ENCODE results near the gene SFN.

SFN gene

GRCh38 chr1:26856181-26856580, 6.8 kb upstream of the SFN start:
- Histone ChIP-seq H3K36me3 (ENCODE audit: control insufficient read depth, low read length) (peaks cover 30% of the 10 kb centered on the region), H3K27ac (ENCODE audit: low read depth, low read length) (no peak overlapping the region), H3K27me3 (ENCODE audit: control insufficient read depth, low read length) (no peaks in the 10 kb centered on the region), H3K4me2 (ENCODE audit: low read length) (no peak overlapping the region), H3K9me2 (replicated peaks; ENCODE audit: control insufficient read depth, low read length) (no peaks in the 10 kb centered on the region), H3K9me3 (ENCODE audit: control insufficient read depth, insufficient read depth, low read length) (no peaks in the 10 kb centered on the region), H3K79me2 (ENCODE audit: control insufficient read depth, low read length) (no peaks in the 10 kb centered on the region), H3F3A (ENCODE audit: control insufficient read depth, insufficient read depth) (peaks cover 5% of the 10 kb centered on the region; the same call in 1 of the 2 replicates), H3K4me3 (ENCODE audit: low read length) (no peak overlapping the region), H3K4me1 (ENCODE audit: control insufficient read depth, low read length) (no peaks in the 10 kb centered on the region), H4K20me1 (ENCODE audit: control insufficient read depth, insufficient read depth, low read depth, low read length) (no peaks in the 10 kb centered on the region)
- TF ChIP-seq CTCF (IDR thresholded peaks at IDR 0.05; ENCODE audit: low read depth, low read length, poor library complexity, severe bottlenecking), result no peak
- no peak for TF ChIP-seq EZH2phosphoT487 (IDR thresholded peaks at IDR 0.05; ENCODE audit: borderline replicate concordance, low read length)

GRCh38 chr1:26856604-26857469, 6.1 kb upstream of the SFN start:
- Histone ChIP-seq H3K36me3 (ENCODE audit: control insufficient read depth, low read length) (peaks cover 23% of the 10 kb centered on the region), H3K79me2 (ENCODE audit: control insufficient read depth, low read length) (no peaks in the 10 kb centered on the region), H4K20me1 (ENCODE audit: control insufficient read depth, insufficient read depth, low read depth, low read length) (no peaks in the 10 kb centered on the region), H3K4me2 (ENCODE audit: low read length) (no peak overlapping the region), H3K9me2 (replicated peaks; ENCODE audit: control insufficient read depth, low read length) (no peaks in the 10 kb centered on the region), H3K27me3 (ENCODE audit: control insufficient read depth, low read length) (no peaks in the 10 kb centered on the region), H3F3A (ENCODE audit: control insufficient read depth, insufficient read depth) (peaks cover 5% of the 10 kb centered on the region; the same call in 1 of the 2 replicates), H3K27ac (ENCODE audit: low read depth, low read length) (no peak overlapping the region), H3K4me3 (ENCODE audit: low read length) (no peak overlapping the region), H3K4me1 (ENCODE audit: control insufficient read depth, low read length) (no peaks in the 10 kb centered on the region), H3K9me3 (ENCODE audit: control insufficient read depth, insufficient read depth, low read length) (no peaks in the 10 kb centered on the region)
- TF ChIP-seq EZH2phosphoT487 (IDR thresholded peaks at IDR 0.05; ENCODE audit: borderline replicate concordance, low read length), result no peak
- no peak for TF ChIP-seq CTCF (IDR thresholded peaks at IDR 0.05; ENCODE audit: low read depth, low read length, poor library complexity, severe bottlenecking)

- no peaks in the 10 kb centered on the region for H3K27me3 ChIP-seq (ENCODE audit: control insufficient read depth, low read length)
- no peak overlapping the region for H3K4me2 ChIP-seq (ENCODE audit: low read length)
- H3F3A ChIP-seq (ENCODE audit: control insufficient read depth, insufficient read depth), result peaks cover 5% of the 10 kb centered on the region; the same call in 1 of the 2 replicates
- TF ChIP-seq EZH2phosphoT487 (IDR thresholded peaks at IDR 0.05; ENCODE audit: borderline replicate concordance, low read length) (no peak), CTCF (IDR thresholded peaks at IDR 0.05; ENCODE audit: low read depth, low read length, poor library complexity, severe bottlenecking) (no peak)
- no peak overlapping the region for H3K27ac ChIP-seq (ENCODE audit: low read depth, low read length)
- no peaks in the 10 kb centered on the region for H4K20me1 ChIP-seq (ENCODE audit: control insufficient read depth, insufficient read depth, low read depth, low read length)
- peaks cover 16% of the 10 kb centered on the region for H3K36me3 ChIP-seq (ENCODE audit: control insufficient read depth, low read length)
- H3K4me3 ChIP-seq (ENCODE audit: low read length), result no peak overlapping the region
- H3K4me1 ChIP-seq (ENCODE audit: control insufficient read depth, low read length), result peaks cover 5% of the 10 kb centered on the region
- H3K79me2 ChIP-seq (ENCODE audit: control insufficient read depth, low read length), result no peaks in the 10 kb centered on the region
- no peaks in the 10 kb centered on the region for H3K9me2 ChIP-seq (replicated peaks; ENCODE audit: control insufficient read depth, low read length)
- H3K9me3 ChIP-seq (ENCODE audit: control insufficient read depth, insufficient read depth, low read length), result no peaks in the 10 kb centered on the region
Measured at GRCh38 chr1:26857473-26858060, 5.4 kb upstream of the SFN start.

Data from DOHH2 (cell line).